ENCODE measurements around the gene ALG1.
"Not testable (repeated sequence)": the region's sequence is repeated elsewhere in the genome, so short reads cannot be mapped to it uniquely, and the experiment has no call there.

DNA sequence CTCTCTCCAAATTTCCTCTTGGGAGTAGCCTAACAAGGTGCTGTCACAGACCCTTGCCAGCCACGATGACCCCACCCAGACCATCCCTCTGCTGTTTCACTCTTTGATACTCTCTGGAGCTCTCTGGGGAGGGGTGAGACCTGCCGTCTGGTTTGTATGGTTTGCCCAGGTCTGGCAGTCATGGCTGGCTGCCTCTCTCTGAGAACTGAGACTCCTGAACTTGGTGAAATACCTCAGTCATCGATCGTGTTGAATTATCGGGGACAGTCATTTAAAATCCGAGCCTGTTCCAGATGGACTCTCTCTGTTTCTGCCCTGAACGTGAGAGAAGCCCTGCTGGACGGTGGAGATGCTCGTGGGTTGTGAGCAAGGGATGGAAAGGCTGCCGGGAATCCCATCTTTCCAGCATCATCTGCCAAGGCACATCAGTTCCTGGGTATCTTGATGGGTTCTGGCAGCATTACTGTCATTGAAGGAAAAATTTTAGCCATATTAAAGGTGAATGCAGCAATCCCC lies 45.2 kb downstream of the ALG1 start:
- TF ChIP-seq TEAD4 (CRISPR knock-in tag; IDR thresholded peaks at IDR 0.05); ELF4 (CRISPR knock-in tag; IDR thresholded peaks at IDR 0.05; ENCODE audit: low read depth); JAZF1 (CRISPR knock-in tag; IDR thresholded peaks at IDR 0.05); HMGA2 (CRISPR knock-in tag; IDR thresholded peaks at IDR 0.05); GABPB1 (CRISPR knock-in tag; IDR thresholded peaks at IDR 0.05); ESRRA (CRISPR knock-in tag; IDR thresholded peaks at IDR 0.05; ENCODE audit: borderline replicate concordance); NR2C2 (CRISPR knock-in tag; IDR thresholded peaks at IDR 0.05); SP1 (CRISPR knock-in tag; conservative IDR thresholded peaks at IDR 0.05): not testable (repeated sequence)
- TF ChIP-seq, protein P1, sequence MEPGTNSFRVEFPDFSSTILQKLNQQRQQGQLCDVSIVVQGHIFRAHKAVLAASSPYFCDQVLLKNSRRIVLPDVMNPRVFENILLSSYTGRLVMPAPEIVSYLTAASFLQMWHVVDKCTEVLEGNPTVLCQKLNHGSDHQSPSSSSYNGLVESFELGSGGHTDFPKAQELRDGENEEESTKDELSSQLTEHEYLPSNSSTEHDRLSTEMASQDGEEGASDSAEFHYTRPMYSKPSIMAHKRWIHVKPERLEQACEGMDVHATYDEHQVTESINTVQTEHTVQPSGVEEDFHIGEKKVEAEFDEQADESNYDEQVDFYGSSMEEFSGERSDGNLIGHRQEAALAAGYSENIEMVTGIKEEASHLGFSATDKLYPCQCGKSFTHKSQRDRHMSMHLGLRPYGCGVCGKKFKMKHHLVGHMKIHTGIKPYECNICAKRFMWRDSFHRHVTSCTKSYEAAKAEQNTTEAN (CRISPR knock-in tag; IDR thresholded peaks at IDR 0.05) = not testable (repeated sequence)
- TF ChIP-seq, protein P2, sequence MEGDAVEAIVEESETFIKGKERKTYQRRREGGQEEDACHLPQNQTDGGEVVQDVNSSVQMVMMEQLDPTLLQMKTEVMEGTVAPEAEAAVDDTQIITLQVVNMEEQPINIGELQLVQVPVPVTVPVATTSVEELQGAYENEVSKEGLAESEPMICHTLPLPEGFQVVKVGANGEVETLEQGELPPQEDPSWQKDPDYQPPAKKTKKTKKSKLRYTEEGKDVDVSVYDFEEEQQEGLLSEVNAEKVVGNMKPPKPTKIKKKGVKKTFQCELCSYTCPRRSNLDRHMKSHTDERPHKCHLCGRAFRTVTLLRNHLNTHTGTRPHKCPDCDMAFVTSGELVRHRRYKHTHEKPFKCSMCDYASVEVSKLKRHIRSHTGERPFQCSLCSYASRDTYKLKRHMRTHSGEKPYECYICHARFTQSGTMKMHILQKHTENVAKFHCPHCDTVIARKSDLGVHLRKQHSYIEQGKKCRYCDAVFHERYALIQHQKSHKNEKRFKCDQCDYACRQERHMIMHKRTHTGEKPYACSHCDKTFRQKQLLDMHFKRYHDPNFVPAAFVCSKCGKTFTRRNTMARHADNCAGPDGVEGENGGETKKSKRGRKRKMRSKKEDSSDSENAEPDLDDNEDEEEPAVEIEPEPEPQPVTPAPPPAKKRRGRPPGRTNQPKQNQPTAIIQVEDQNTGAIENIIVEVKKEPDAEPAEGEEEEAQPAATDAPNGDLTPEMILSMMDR (IDR thresholded peaks at IDR 0.05) = not testable (repeated sequence)
- TF ChIP-seq, protein P3, sequence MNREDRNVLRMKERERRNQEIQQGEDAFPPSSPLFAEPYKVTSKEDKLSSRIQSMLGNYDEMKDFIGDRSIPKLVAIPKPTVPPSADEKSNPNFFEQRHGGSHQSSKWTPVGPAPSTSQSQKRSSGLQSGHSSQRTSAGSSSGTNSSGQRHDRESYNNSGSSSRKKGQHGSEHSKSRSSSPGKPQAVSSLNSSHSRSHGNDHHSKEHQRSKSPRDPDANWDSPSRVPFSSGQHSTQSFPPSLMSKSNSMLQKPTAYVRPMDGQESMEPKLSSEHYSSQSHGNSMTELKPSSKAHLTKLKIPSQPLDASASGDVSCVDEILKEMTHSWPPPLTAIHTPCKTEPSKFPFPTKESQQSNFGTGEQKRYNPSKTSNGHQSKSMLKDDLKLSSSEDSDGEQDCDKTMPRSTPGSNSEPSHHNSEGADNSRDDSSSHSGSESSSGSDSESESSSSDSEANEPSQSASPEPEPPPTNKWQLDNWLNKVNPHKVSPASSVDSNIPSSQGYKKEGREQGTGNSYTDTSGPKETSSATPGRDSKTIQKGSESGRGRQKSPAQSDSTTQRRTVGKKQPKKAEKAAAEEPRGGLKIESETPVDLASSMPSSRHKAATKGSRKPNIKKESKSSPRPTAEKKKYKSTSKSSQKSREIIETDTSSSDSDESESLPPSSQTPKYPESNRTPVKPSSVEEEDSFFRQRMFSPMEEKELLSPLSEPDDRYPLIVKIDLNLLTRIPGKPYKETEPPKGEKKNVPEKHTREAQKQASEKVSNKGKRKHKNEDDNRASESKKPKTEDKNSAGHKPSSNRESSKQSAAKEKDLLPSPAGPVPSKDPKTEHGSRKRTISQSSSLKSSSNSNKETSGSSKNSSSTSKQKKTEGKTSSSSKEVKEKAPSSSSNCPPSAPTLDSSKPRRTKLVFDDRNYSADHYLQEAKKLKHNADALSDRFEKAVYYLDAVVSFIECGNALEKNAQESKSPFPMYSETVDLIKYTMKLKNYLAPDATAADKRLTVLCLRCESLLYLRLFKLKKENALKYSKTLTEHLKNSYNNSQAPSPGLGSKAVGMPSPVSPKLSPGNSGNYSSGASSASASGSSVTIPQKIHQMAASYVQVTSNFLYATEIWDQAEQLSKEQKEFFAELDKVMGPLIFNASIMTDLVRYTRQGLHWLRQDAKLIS (CRISPR knock-in tag; IDR thresholded peaks at IDR 0.05; ENCODE audit: borderline replicate concordance) = not testable (repeated sequence)
- TF ChIP-seq, protein P4, sequence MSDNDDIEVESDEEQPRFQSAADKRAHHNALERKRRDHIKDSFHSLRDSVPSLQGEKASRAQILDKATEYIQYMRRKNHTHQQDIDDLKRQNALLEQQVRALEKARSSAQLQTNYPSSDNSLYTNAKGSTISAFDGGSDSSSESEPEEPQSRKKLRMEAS (CRISPR knock-in tag; IDR thresholded peaks at IDR 0.05) = not testable (repeated sequence)
